ENCODE measurements around the gene CDH22. TPM values are rescaled to one million over a fixed set of nuclear protein-coding genes. Genes with fewer than 3 reads are reported as not detected.

The CDH22 gene
- total and polyA plus RNA-seq, 4 experiments from 2014 or later = not detected

- peaks cover 0 to 2% (median 0%) of the 10 kb centered on the region in 8 donors for H3K9me3 Mint-ChIP-seq
- DNase-seq = no peak
- no peak overlapping the region for H3K4me3 ChIP-seq (ENCODE audit: low read length in 2 of 2)
- H3K27me3 ChIP-seq (ENCODE audit: insufficient read depth, low read length) = peaks cover 5% of the 10 kb centered on the region
- no peaks in the 10 kb centered on the region for H3K36me3 Mint-ChIP-seq
- no peaks in the 10 kb centered on the region for H3K4me1 Mint-ChIP-seq
- H3K36me3 ChIP-seq (ENCODE audit: insufficient read depth, low read length) = no peaks in the 10 kb centered on the region
- ChIA-PET CTCF (ENCODE audit: partially characterized antibody) (interaction anchor here (0.5 kb wide), 1 partner anchor 88 kb away, joined by 3 read pairs; no protein-coding TSS in a partner anchor), POLR2A (ENCODE audit: partially characterized antibody) (no interaction called here)
- no peak overlapping the region for H3K27ac ChIP-seq (ENCODE audit: low read depth, low read length)
- intact Hi-C loops (cut with micrococcal nuclease) = no loop called here
- no peaks in the 10 kb centered on the region for H3K4me1 ChIP-seq (ENCODE audit: insufficient read depth, low read length)
- H3K4me3 Mint-ChIP-seq = no peak overlapping the region
- H3K9me3 ChIP-seq (ENCODE audit: control insufficient read depth in 1 of 2, low read length in 2 of 2) = no peaks in the 10 kb centered on the region
- no peak overlapping the region for H3K27ac Mint-ChIP-seq
- peaks cover 26 to 32% of the 10 kb centered on the region in 2 donors for H3K27me3 Mint-ChIP-seq
Observed at GRCh38 chr20:46285072-46285471, 23.2 kb downstream of the CDH22 start.

GRCh38 chr20:46284040-46284427, 24.3 kb downstream of the CDH22 start:
- Histone ChIP-seq H3K4me3 (ENCODE audit: low read length in 2 of 2) (no peak overlapping the region), H3K9me3 (ENCODE audit: control insufficient read depth in 1 of 2, low read length in 2 of 2) (no peaks in the 10 kb centered on the region), H3K36me3 (ENCODE audit: insufficient read depth, low read length) (no peaks in the 10 kb centered on the region), H3K4me1 (ENCODE audit: insufficient read depth, low read length) (no peaks in the 10 kb centered on the region), H3K27ac (ENCODE audit: low read depth, low read length) (no peak overlapping the region), H3K27me3 (ENCODE audit: insufficient read depth, low read length) (peaks cover 5% of the 10 kb centered on the region)
- H3K4me3 Mint-ChIP-seq = no peak overlapping the region
- intact Hi-C loops (cut with micrococcal nuclease) = no loop called here
- H3K27me3 Mint-ChIP-seq = peaks cover 30 to 34% of the 10 kb centered on the region in 2 donors
- no peak overlapping the region for H3K27ac Mint-ChIP-seq
- H3K4me1 Mint-ChIP-seq = no peaks in the 10 kb centered on the region
- DNase-seq = no peak
- no peaks in the 10 kb centered on the region for H3K36me3 Mint-ChIP-seq
- POLR2A ChIA-PET (ENCODE audit: partially characterized antibody) = no interaction called here
- CTCF ChIA-PET (ENCODE audit: partially characterized antibody) = interaction anchor here (0.9 kb wide), 1 partner anchor 81 kb away, joined by 3 read pairs; no protein-coding TSS in a partner anchor
- peaks cover 0 to 3% (median 0%) of the 10 kb centered on the region in 8 donors for H3K9me3 Mint-ChIP-seq

- H3K4me3 ChIP-seq (ENCODE audit: low read length in 2 of 2) = no peak overlapping the region
- no peak overlapping the region for H3K4me3 Mint-ChIP-seq
- H3K36me3 ChIP-seq (ENCODE audit: insufficient read depth, low read length) = no peaks in the 10 kb centered on the region
- no peak overlapping the region for H3K27ac Mint-ChIP-seq
- H3K4me1 Mint-ChIP-seq = no peaks in the 10 kb centered on the region
- H3K4me1 ChIP-seq (ENCODE audit: insufficient read depth, low read length) = no peaks in the 10 kb centered on the region
- H3K9me3 Mint-ChIP-seq = peaks cover 0 to 3% (median 0%) of the 10 kb centered on the region in 8 donors
- peaks cover 30 to 37% of the 10 kb centered on the region in 2 donors for H3K27me3 Mint-ChIP-seq
- H3K27ac ChIP-seq (ENCODE audit: low read depth, low read length) = no peak overlapping the region
- ChIA-PET POLR2A (ENCODE audit: partially characterized antibody) (no interaction called here), CTCF (ENCODE audit: partially characterized antibody) (interaction anchor here (0.9 kb wide), 1 partner anchor 81 kb away, joined by 3 read pairs; no protein-coding TSS in a partner anchor)
- no peak for DNase-seq
- H3K27me3 ChIP-seq (ENCODE audit: insufficient read depth, low read length) = peaks cover 5% of the 10 kb centered on the region
- H3K9me3 ChIP-seq (ENCODE audit: control insufficient read depth in 1 of 2, low read length in 2 of 2) = no peaks in the 10 kb centered on the region
- H3K36me3 Mint-ChIP-seq = no peaks in the 10 kb centered on the region
- intact Hi-C loops (cut with micrococcal nuclease) = no loop called here
Observed at GRCh38 chr20:46283426-46284039, 24.8 kb downstream of the CDH22 start.

- ChIA-PET POLR2A (ENCODE audit: partially characterized antibody) (no interaction called here), CTCF (ENCODE audit: partially characterized antibody) (no interaction called here)
- H3K9me3 Mint-ChIP-seq = peaks cover 0 to 3% (median 0%) of the 10 kb centered on the region in 8 donors
- DNase-seq = no peak
- intact Hi-C loops (cut with micrococcal nuclease) = no loop called here
- H3K27ac ChIP-seq (ENCODE audit: low read depth, low read length) = no peak overlapping the region
- H3K4me3 Mint-ChIP-seq = no peak overlapping the region
- no peak overlapping the region for H3K4me3 ChIP-seq (ENCODE audit: low read length in 2 of 2)
- H3K27me3 Mint-ChIP-seq = peaks cover 32 to 39% of the 10 kb centered on the region in 2 donors
- H3K9me3 ChIP-seq (ENCODE audit: control insufficient read depth in 1 of 2, low read length in 2 of 2) = no peaks in the 10 kb centered on the region
- no peaks in the 10 kb centered on the region for H3K36me3 ChIP-seq (ENCODE audit: insufficient read depth, low read length)
- no peaks in the 10 kb centered on the region for H3K36me3 Mint-ChIP-seq
- H3K4me1 ChIP-seq (ENCODE audit: insufficient read depth, low read length) = no peaks in the 10 kb centered on the region
- H3K4me1 Mint-ChIP-seq = no peaks in the 10 kb centered on the region
- H3K27me3 ChIP-seq (ENCODE audit: insufficient read depth, low read length) = peaks cover 5% of the 10 kb centered on the region
- H3K27ac Mint-ChIP-seq = no peak overlapping the region
Observed at GRCh38 chr20:46282669-46283068, 25.6 kb downstream of the CDH22 start.

- Histone ChIP-seq H3K36me3 (ENCODE audit: insufficient read depth, low read length) (no peaks in the 10 kb centered on the region), H3K9me3 (ENCODE audit: control insufficient read depth in 1 of 2, low read length in 2 of 2) (no peaks in the 10 kb centered on the region), H3K4me3 (ENCODE audit: low read length in 2 of 2) (no peak overlapping the region), H3K27ac (ENCODE audit: low read depth, low read length) (no peak overlapping the region), H3K27me3 (ENCODE audit: insufficient read depth, low read length) (peaks cover 9% of the 10 kb centered on the region), H3K4me1 (ENCODE audit: insufficient read depth, low read length) (no peaks in the 10 kb centered on the region)
- intact Hi-C loops (cut with micrococcal nuclease) = no loop called here
- Mint-ChIP-seq H3K9me3 (peaks cover 0 to 11% (median 5%) of the 10 kb centered on the region in 8 donors), H3K4me3 (no peak overlapping the region), H3K36me3 (peaks cover 0 to 4% of the 10 kb centered on the region in 2 donors), H3K27ac (no peak overlapping the region), H3K27me3 (peaks cover 48 to 64% of the 10 kb centered on the region in 2 donors), H3K4me1 (no peaks in the 10 kb centered on the region)
- ChIA-PET CTCF (ENCODE audit: partially characterized antibody) (no interaction called here), POLR2A (ENCODE audit: partially characterized antibody) (no interaction called here)
- DNase-seq = no peak
Observed at GRCh38 chr20:46279103-46279502, 29.2 kb downstream of the CDH22 start.

- H3K4me1 ChIP-seq (ENCODE audit: insufficient read depth, low read length) = no peaks in the 10 kb centered on the region
- no peaks in the 10 kb centered on the region for H3K36me3 ChIP-seq (ENCODE audit: insufficient read depth, low read length)
- no peak for DNase-seq
- Mint-ChIP-seq H3K27ac (no peak overlapping the region), H3K4me3 (no peak overlapping the region), H3K27me3 (peaks cover 45 to 57% of the 10 kb centered on the region in 2 donors), H3K4me1 (no peaks in the 10 kb centered on the region), H3K36me3 (peaks cover 0 to 4% of the 10 kb centered on the region in 2 donors), H3K9me3 (peaks cover 0 to 23% (median 9%) of the 10 kb centered on the region in 8 donors)
- H3K27ac ChIP-seq (ENCODE audit: low read depth, low read length) = no peak overlapping the region
- peaks cover 0 to 9% of the 10 kb centered on the region in 2 donors for H3K9me3 ChIP-seq (ENCODE audit: control insufficient read depth in 1 of 2, low read length in 2 of 2)
- no peak overlapping the region for H3K4me3 ChIP-seq (ENCODE audit: low read length in 2 of 2)
- ChIA-PET CTCF (ENCODE audit: partially characterized antibody) (no interaction called here), POLR2A (ENCODE audit: partially characterized antibody) (no interaction called here)
- H3K27me3 ChIP-seq (ENCODE audit: insufficient read depth, low read length) = peaks cover 9% of the 10 kb centered on the region
- intact Hi-C loops (cut with micrococcal nuclease) = no loop called here
Observed at GRCh38 chr20:46277602-46278001, 30.7 kb downstream of the CDH22 start.

GRCh38 chr20:46276531-46276930, 31.8 kb downstream of the CDH22 start:
- POLR2A ChIA-PET (ENCODE audit: partially characterized antibody) = no interaction called here
- no peaks in the 10 kb centered on the region for H3K36me3 ChIP-seq (ENCODE audit: insufficient read depth, low read length)
- peaks cover 4% of the 10 kb centered on the region for H3K27me3 ChIP-seq (ENCODE audit: insufficient read depth, low read length)
- no peak for DNase-seq
- no peak overlapping the region for H3K4me3 ChIP-seq (ENCODE audit: low read length in 2 of 2)
- Mint-ChIP-seq H3K9me3 (peaks cover 0 to 33% (median 14%) of the 10 kb centered on the region in 8 donors), H3K4me3 (no peak overlapping the region), H3K27me3 (peaks cover 41 to 65% of the 10 kb centered on the region in 2 donors), H3K27ac (no peak overlapping the region), H3K4me1 (no peaks in the 10 kb centered on the region), H3K36me3 (peaks cover 0 to 4% of the 10 kb centered on the region in 2 donors)
- intact Hi-C loops (cut with micrococcal nuclease) = no loop called here
- H3K9me3 ChIP-seq (ENCODE audit: control insufficient read depth in 1 of 2, low read length in 2 of 2) = peaks cover 0 to 10% of the 10 kb centered on the region in 2 donors
- CTCF ChIA-PET (ENCODE audit: partially characterized antibody) = no interaction called here
- no peak overlapping the region for H3K27ac ChIP-seq (ENCODE audit: low read depth, low read length)
- H3K4me1 ChIP-seq (ENCODE audit: insufficient read depth, low read length) = no peaks in the 10 kb centered on the region
